Gastrocnemius medialis (tissue), 4 donors: ENCODE data around the gene AGAP1.

Experiments used
- CTCF ChIP-seq, 5 experiments: fragments of 450-650 bp in 3 of 5; fragments of 200-600 bp in 2 of 5; sonication (generic) in 2 of 5; IDR thresholded peaks in 4 of 5; conservative IDR thresholded peaks in 1 of 5; 1 replicate in 4 of 5; 2 replicates in 1 of 5; pipeline ENCODE4 v1.5.1; 2016 to 2019; ENCODE audit warnings: antibody characterized with exemption in 5 of 5, mild to moderate bottlenecking in 3 of 5, moderate library complexity in 3 of 5
- POLR2A ChIP-seq, 2 donors: fragments of 450-650 bp; IDR thresholded peaks; one replicate each; pipeline ENCODE4 v1.6.1; 2017; ENCODE audit warnings: antibody characterized with exemption in 2 of 2, mild to moderate bottlenecking in 2 of 2, moderate library complexity in 2 of 2

- TF ChIP-seq POLR2A (IDR thresholded peaks at IDR 0.05) (no peak), CTCF (IDR thresholded peaks at IDR 0.05 in 4 of 5, conservative IDR thresholded peaks at IDR 0.05 in 1 of 5) (no peak)
Observed at GRCh38 chr2:236169741-236170589, 676.1 kb downstream of the AGAP1 start.
